HCT116 (cell line): ENCODE results near the gene TMCO4. TPM values are rescaled to one million over a fixed set of nuclear protein-coding genes. Genes with fewer than 3 reads are reported as not detected.

ENCODE experiments used
- ATAC-seq: fragments of 200-7000 bp; cut with Tn5 transposase; 2 replicates; pipeline ENCODE4 v1.9.1; 2020; ENCODE audit warnings: mild to moderate bottlenecking, moderate library complexity
- BruUV-seq: library from RNA; stranded (reverse); fragments of 400-500 nt; replicated peaks from 2 replicates; lab custom pipeline; 2021; lab: Mats Ljungman, UMichigan
- CTCF ChIA-PET: fragments of 300-600 bp; sonication (Branson Sonifier 250); formaldehyde crosslinking; loops from one replicate; lab custom pipeline; 2021; ENCODE audit warnings: antibody characterized with exemption; lab: Charles Lee
- POLR2A ChIA-PET: fragments of 300-600, 350-600 bp; sonication (Branson Sonifier 250); formaldehyde crosslinking; loops from one replicate; lab custom pipeline; 2021; ENCODE audit warnings: antibody characterized with exemption; lab: Charles Lee
- RAD21 ChIA-PET, 2 experiments: fragments of 300-600 bp; sonication (Branson Sonifier 250); formaldehyde crosslinking; loops; one replicate each; lab custom pipeline; 2023; ENCODE audit warnings: low total read pairs in 2 of 2; ENCODE audit not compliant: uncharacterized antibody in 2 of 2, unreplicated experiment in 2 of 2, low non-redundant PET in 1 of 2; lab: Charles Lee
- DNase-seq: peaks from one replicate; pipeline ENCODE4 v3.0.0-alpha.2; 2010; ENCODE audit warnings: low read depth, low spot score
- H2AFZ ChIP-seq: fragments of 200-600 bp; shearing (Covaris generic), sonication (generic); 2 replicates; pipeline ENCODE4 v1.6.1; 2017; ENCODE audit warnings: low read depth, mixed run types, mixed read lengths, antibody characterized with exemption, low read length; ENCODE audit not compliant: poor library complexity, severe bottlenecking
- H3K27ac ChIP-seq: 2 replicates; pipeline ENCODE4 v1.5.1; 2012; ENCODE audit warnings: low read depth, low read length
- H3K27me3 ChIP-seq: fragments of 200-600 bp; sonication (generic); 2 replicates; pipeline ENCODE4 v1.6.1; 2016; ENCODE audit warnings: mixed run types, low read length, mixed read lengths; ENCODE audit not compliant: insufficient read depth
- H3K36me3 ChIP-seq, 2 experiments: fragments of 200-500 bp in 1 of 2; fragments of 200-600 bp in 1 of 2; sonication (Bioruptor generic) in 1 of 2; sonication (generic) in 1 of 2; 2 replicates each; pipeline versions ENCODE4 v1.5.1 to v1.6.1; 2014 to 2016; ENCODE audit warnings: low read length in 2 of 2, inconsistent platforms in 1 of 2, mixed read lengths in 1 of 2, mixed run types in 1 of 2; ENCODE audit not compliant: insufficient read depth in 2 of 2, control insufficient read depth in 1 of 2
- H3K4me1 ChIP-seq, 2 experiments: fragments of 200-600 bp in 1 of 2; sonication (generic) in 1 of 2; 2 replicates each; pipeline versions ENCODE4 v1.5.1 to v1.6.1; 2012 to 2017; ENCODE audit warnings: low read length in 2 of 2, inconsistent platforms in 1 of 2, mild to moderate bottlenecking in 1 of 2, mixed read lengths in 1 of 2, mixed run types in 1 of 2, moderate library complexity in 1 of 2; ENCODE audit not compliant: insufficient read depth in 2 of 2, control insufficient read depth in 1 of 2
- H3K4me2 ChIP-seq: fragments of 200-600 bp; sonication (generic); 2 replicates; pipeline ENCODE4 v1.6.1; 2017; ENCODE audit warnings: mixed run types, low read length, mixed read lengths
- H3K4me3 ChIP-seq, 2 experiments: fragments of 200-600 bp in 1 of 2; sonication (generic) in 1 of 2; replicated peaks in 1 of 2; 2 replicates each; pipeline ENCODE4 v1.5.1; 2011 to 2016; ENCODE audit warnings: low read length in 2 of 2, control low read depth in 1 of 2, low read depth in 1 of 2, mild to moderate bottlenecking in 1 of 2, mixed read lengths in 1 of 2, mixed run types in 1 of 2
- H3K79me2 ChIP-seq: fragments of 200-600 bp; sonication (generic); 2 replicates; pipeline ENCODE4 v1.6.1; 2017; ENCODE audit warnings: mild to moderate bottlenecking, mixed run types, low read length, moderate library complexity, mixed read lengths; ENCODE audit not compliant: insufficient read depth
- H3K9ac ChIP-seq: fragments of 200-600 bp; sonication (generic); 2 replicates; pipeline ENCODE4 v1.6.1; 2016; ENCODE audit warnings: low read length, mixed read lengths
- H3K9me2 ChIP-seq: fragments of 200-600 bp; sonication (generic), shearing (Covaris generic); 2 replicates; pipeline ENCODE4 v1.6.1; 2017; ENCODE audit warnings: mixed run types, mild to moderate bottlenecking, moderate library complexity; ENCODE audit not compliant: insufficient read depth
- H3K9me3 ChIP-seq, 2 experiments: fragments of 200-500 bp in 1 of 2; fragments of 200-600 bp in 1 of 2; sonication (Bioruptor generic) in 1 of 2; sonication (generic) in 1 of 2; 2 replicates each; pipeline ENCODE4 v1.6.1; 2014 to 2017; ENCODE audit warnings: low read length in 2 of 2, mixed read lengths in 2 of 2, inconsistent platforms in 1 of 2, low read depth in 1 of 2, mild to moderate bottlenecking in 1 of 2, mixed run types in 1 of 2, moderate library complexity in 1 of 2; ENCODE audit not compliant: control insufficient read depth in 1 of 2, insufficient read depth in 1 of 2
- H4K20me1 ChIP-seq: fragments of 200-600 bp; sonication (generic), shearing (Covaris generic); 2 replicates; pipeline ENCODE4 v1.6.1; 2017; ENCODE audit warnings: mixed run types, mild to moderate bottlenecking, moderate library complexity; ENCODE audit not compliant: insufficient read depth
- ATF3 ChIP-seq: IDR thresholded peaks from 2 replicates; pipeline ENCODE4 v1.6.1; 2012
- CBX3 ChIP-seq: IDR thresholded peaks from 2 replicates; pipeline ENCODE4 v1.6.1; 2012; ENCODE audit warnings: low read depth
- CEBPB ChIP-seq: IDR thresholded peaks from 2 replicates; pipeline ENCODE4 v1.6.1; 2012; ENCODE audit warnings: low read depth
- CTCF ChIP-seq, 3 experiments: fragments of 200-600 bp in 1 of 3; sonication (generic) in 1 of 3; IDR thresholded peaks in 2 of 3; conservative IDR thresholded peaks in 1 of 3; 2 replicates each; pipeline ENCODE4 v1.5.1; 2012 to 2017; ENCODE audit warnings: low read depth in 2 of 3, low read length in 2 of 3, antibody characterized with exemption in 1 of 3, borderline replicate concordance in 1 of 3, control low read depth in 1 of 3, mild to moderate bottlenecking in 1 of 3, mixed read lengths in 1 of 3, mixed run types in 1 of 3, moderate library complexity in 1 of 3; ENCODE audit not compliant: insufficient read depth in 1 of 3
- EZH2 ChIP-seq: fragments of 200-600 bp; sonication (generic); IDR thresholded peaks from 2 replicates; pipeline ENCODE4 v1.6.1; 2017; ENCODE audit warnings: antibody characterized with exemption, mixed run types
- FOSL1 ChIP-seq: IDR thresholded peaks from 2 replicates; pipeline ENCODE4 v1.6.1; 2012; ENCODE audit warnings: low read depth
- MAX ChIP-seq: IDR thresholded peaks from 2 replicates; pipeline ENCODE4 v1.6.1; 2012
- POLR2AphosphoS5 ChIP-seq: IDR thresholded peaks from 2 replicates; pipeline ENCODE4 v1.6.1; 2011; ENCODE audit warnings: mild to moderate bottlenecking, low read depth, low read length, moderate library complexity
- RAD21 ChIP-seq: IDR thresholded peaks from 2 replicates; pipeline ENCODE4 v1.6.1; 2012; ENCODE audit warnings: low read depth, mild to moderate bottlenecking
- SP1 ChIP-seq: IDR thresholded peaks from 2 replicates; pipeline ENCODE4 v1.6.1; 2012; ENCODE audit warnings: low read depth
- TCF7L2 ChIP-seq: IDR thresholded peaks from 2 replicates; pipeline ENCODE4 v1.7.0; 2011; ENCODE audit warnings: borderline replicate concordance, inconsistent platforms; ENCODE audit not compliant: insufficient read depth, insufficient read length; ENCODE audit errors: extremely low read depth
- YY1 ChIP-seq: IDR thresholded peaks from 2 replicates; pipeline ENCODE4 v1.6.1; 2011; ENCODE audit warnings: low read length, low read depth, moderate library complexity, mild to moderate bottlenecking; ENCODE audit not compliant: insufficient replicate concordance; ENCODE audit errors: extremely low read depth
- ZFX ChIP-seq: fragments of 450-650 bp; IDR thresholded peaks from 2 replicates; pipeline ENCODE4 v1.6.1; 2017
- ZNF274 ChIP-seq: fragments of 200-500 bp; sonication (Bioruptor generic); IDR thresholded peaks from 2 replicates; pipeline ENCODE4 v1.6.1; 2014; ENCODE audit warnings: mild to moderate bottlenecking, low read depth, low read length, inconsistent platforms
- intact Hi-C: fragments of 100-400 bp; cut with micrococcal nuclease; formaldehyde crosslinking; loops from 2 replicates; pipeline ENCODE4 v1.10.0; 2022
- total RNA-seq: library from RNA; stranded (reverse); gene quantifications from one replicate; pipeline ENCODE4 v1.2.1, GENCODE V29; 2021; ENCODE audit not compliant: unreplicated experiment
- TF ChIP-seq, protein P1 (sequence below): IDR thresholded peaks from 2 replicates; pipeline ENCODE4 v1.6.1; 2011; ENCODE audit warnings: mild to moderate bottlenecking, low read length, moderate library complexity; ENCODE audit not compliant: insufficient replicate concordance; ENCODE audit errors: extremely low read depth
- TF ChIP-seq, protein P2 (sequence below): IDR thresholded peaks from 2 replicates; pipeline ENCODE4 v1.6.1; 2012; ENCODE audit warnings: low read depth

TMCO4 gene
- total RNA-seq, 1 experiment from 2014 or later: 12.7 TPM

DNA sequence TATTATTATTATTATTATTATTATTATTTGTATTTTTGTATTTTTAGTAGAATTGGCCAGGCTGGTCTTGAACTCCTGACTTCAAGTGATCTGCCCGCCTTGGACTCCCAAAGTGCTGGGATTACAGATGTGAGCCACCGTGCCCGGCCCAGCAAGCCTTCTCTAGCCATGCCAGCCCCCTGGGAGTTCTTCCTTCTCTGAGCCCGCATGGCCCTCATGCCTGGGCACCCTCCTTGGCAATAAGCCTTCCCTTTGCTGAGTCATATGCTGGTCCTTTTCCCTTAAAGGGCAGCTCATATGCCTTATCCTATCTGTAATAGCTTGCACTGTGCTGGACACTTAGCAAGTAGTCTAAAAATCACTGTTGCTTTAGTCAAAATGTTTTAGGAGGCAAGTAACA, 164.1 kb downstream of the TMCO4 start:
- no TSS peak for BruUV-seq
- Histone ChIP-seq H3K27me3 (no peaks in the 10 kb centered on the region), H3K4me2 (peak overlapping the region; percentile 19; the same call in 1 of the 2 replicates), H3K4me3 (no peak overlapping the region), H3K9me3 (no peaks in the 10 kb centered on the region), H4K20me1 (no peaks in the 10 kb centered on the region), H3K9me2 (no peaks in the 10 kb centered on the region), H3K27ac (no peak overlapping the region), H3K79me2 (no peaks in the 10 kb centered on the region), H3K4me1 (peaks cover 11 to 18% of the 10 kb centered on the region in 2 experiments; a peak in 3 of 4 replicates), H3K36me3 (no peaks in the 10 kb centered on the region), H2AFZ (no peak overlapping the region), H3K9ac (no peak overlapping the region)
- TF ChIP-seq YY1 (no peak), EZH2 (no peak), TCF7L2 (no peak), CTCF (IDR thresholded peaks at IDR 0.05 in 2 of 3, conservative IDR thresholded peaks at IDR 0.05 in 1 of 3; ENCODE audit: borderline replicate concordance in 1 of 3, insufficient read depth in 1 of 3, low read depth in 2 of 3, low read length in 2 of 3) (no peak), MAX (no peak), CEBPB (no peak), RAD21 (no peak), POLR2AphosphoS5 (no peak), ZNF274 (no peak), CBX3 (no peak), SP1 (no peak), ZFX (no peak), ATF3 (no peak), FOSL1 (no peak; the same call in 1 of the 2 replicates)
- TF ChIP-seq, protein P1, sequence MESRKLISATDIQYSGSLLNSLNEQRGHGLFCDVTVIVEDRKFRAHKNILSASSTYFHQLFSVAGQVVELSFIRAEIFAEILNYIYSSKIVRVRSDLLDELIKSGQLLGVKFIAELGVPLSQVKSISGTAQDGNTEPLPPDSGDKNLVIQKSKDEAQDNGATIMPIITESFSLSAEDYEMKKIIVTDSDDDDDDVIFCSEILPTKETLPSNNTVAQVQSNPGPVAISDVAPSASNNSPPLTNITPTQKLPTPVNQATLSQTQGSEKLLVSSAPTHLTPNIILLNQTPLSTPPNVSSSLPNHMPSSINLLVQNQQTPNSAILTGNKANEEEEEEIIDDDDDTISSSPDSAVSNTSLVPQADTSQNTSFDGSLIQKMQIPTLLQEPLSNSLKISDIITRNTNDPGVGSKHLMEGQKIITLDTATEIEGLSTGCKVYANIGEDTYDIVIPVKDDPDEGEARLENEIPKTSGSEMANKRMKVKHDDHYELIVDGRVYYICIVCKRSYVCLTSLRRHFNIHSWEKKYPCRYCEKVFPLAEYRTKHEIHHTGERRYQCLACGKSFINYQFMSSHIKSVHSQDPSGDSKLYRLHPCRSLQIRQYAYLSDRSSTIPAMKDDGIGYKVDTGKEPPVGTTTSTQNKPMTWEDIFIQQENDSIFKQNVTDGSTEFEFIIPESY: no peak
- TF ChIP-seq, protein P2, sequence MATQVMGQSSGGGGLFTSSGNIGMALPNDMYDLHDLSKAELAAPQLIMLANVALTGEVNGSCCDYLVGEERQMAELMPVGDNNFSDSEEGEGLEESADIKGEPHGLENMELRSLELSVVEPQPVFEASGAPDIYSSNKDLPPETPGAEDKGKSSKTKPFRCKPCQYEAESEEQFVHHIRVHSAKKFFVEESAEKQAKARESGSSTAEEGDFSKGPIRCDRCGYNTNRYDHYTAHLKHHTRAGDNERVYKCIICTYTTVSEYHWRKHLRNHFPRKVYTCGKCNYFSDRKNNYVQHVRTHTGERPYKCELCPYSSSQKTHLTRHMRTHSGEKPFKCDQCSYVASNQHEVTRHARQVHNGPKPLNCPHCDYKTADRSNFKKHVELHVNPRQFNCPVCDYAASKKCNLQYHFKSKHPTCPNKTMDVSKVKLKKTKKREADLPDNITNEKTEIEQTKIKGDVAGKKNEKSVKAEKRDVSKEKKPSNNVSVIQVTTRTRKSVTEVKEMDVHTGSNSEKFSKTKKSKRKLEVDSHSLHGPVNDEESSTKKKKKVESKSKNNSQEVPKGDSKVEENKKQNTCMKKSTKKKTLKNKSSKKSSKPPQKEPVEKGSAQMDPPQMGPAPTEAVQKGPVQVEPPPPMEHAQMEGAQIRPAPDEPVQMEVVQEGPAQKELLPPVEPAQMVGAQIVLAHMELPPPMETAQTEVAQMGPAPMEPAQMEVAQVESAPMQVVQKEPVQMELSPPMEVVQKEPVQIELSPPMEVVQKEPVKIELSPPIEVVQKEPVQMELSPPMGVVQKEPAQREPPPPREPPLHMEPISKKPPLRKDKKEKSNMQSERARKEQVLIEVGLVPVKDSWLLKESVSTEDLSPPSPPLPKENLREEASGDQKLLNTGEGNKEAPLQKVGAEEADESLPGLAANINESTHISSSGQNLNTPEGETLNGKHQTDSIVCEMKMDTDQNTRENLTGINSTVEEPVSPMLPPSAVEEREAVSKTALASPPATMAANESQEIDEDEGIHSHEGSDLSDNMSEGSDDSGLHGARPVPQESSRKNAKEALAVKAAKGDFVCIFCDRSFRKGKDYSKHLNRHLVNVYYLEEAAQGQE: no peak
- intact Hi-C loops: no loop called here
- RAD21 ChIA-PET: no interaction called here
- POLR2A ChIA-PET: no interaction called here
- CTCF ChIA-PET: no interaction called here
- no peak for DNase-seq
- ATAC-seq: peak; percentile 47; the same call in 1 of the 2 replicates
